HepG2 (cell line): ENCODE data around the gene CDHR5. TPM values are rescaled to one million over a fixed set of nuclear protein-coding genes. Genes with fewer than 3 reads are reported as not detected.

Source experiments
- ATAC-seq: fragments of 200-7000 bp; cut with Tn5 transposase; 3 replicates; pipeline ENCODE4 v1.9.1; 2020; ENCODE audit warnings: mild to moderate bottlenecking, moderate library complexity
- BruUV-seq: library from RNA; stranded (reverse); fragments of 400-500 nt; replicated peaks from 2 replicates; lab custom pipeline; 2021; lab: Mats Ljungman, UMichigan
- CTCF ChIA-PET: fragments of 300-600 bp; formaldehyde crosslinking; extraction: SDS; loops from one replicate; lab custom pipeline; 2021; ENCODE audit warnings: low total read pairs, inconsistent platforms, low intra/inter-chr PET ratio; lab: Yijun Ruan, JAX
- POLR2A ChIA-PET: fragments of 350-600 bp; sonication (Branson Sonifier 250); formaldehyde crosslinking; loops from one replicate; lab custom pipeline; 2020; ENCODE audit warnings: antibody characterized with exemption, inconsistent platforms; lab: Yijun Ruan, JAX
- DNase-seq: peaks from one replicate; pipeline ENCODE4 v3.0.0-alpha.2; 2015; ENCODE audit warnings: low spot score
- FAIRE-seq: peaks from 3 replicates; lab custom pipeline; 2011; peaks lifted over from hg19 to GRCh38; lab: Jason Lieb, UNC
- H2AFZ ChIP-seq: one replicate; pipeline ENCODE4 v1.6.1; 2011; ENCODE audit warnings: low read length, inconsistent platforms
- H3K27ac ChIP-seq: fragments of 300-600 bp; 3 replicates; pipeline ENCODE4 v1.8.0; 2011; ENCODE audit warnings: mixed run types, mild to moderate bottlenecking, mixed read lengths, low read length, inconsistent platforms; ENCODE audit not compliant: insufficient read depth; ENCODE audit errors: extremely low read length
- H3K27me3 ChIP-seq, 2 experiments: fragments of 200-600 bp in 1 of 2; 2 replicates in 1 of 2; 3 replicates in 1 of 2; pipeline versions ENCODE4 v1.6.0 to v1.8.0; 2011; ENCODE audit warnings: low read length in 2 of 2, mild to moderate bottlenecking in 2 of 2, moderate library complexity in 2 of 2, inconsistent platforms in 1 of 2; ENCODE audit not compliant: insufficient read depth in 2 of 2, control insufficient read depth in 1 of 2
- H3K36me3 ChIP-seq, 2 experiments: fragments of 200-600 bp in 1 of 2; replicated peaks in 1 of 2; 2 replicates in 1 of 2; 3 replicates in 1 of 2; pipeline versions ENCODE4 v1.5.1 to v1.8.0; 2011; ENCODE audit warnings: low read length in 2 of 2, inconsistent platforms in 1 of 2; ENCODE audit not compliant: insufficient read depth in 2 of 2, control insufficient read depth in 1 of 2
- H3K4me1 ChIP-seq: 2 replicates; pipeline ENCODE4 v1.5.1; 2012; ENCODE audit warnings: low read length, inconsistent platforms; ENCODE audit not compliant: insufficient read depth
- H3K4me2 ChIP-seq: 2 replicates; pipeline ENCODE4 v1.6.0; 2011; ENCODE audit warnings: low read depth, low read length, inconsistent platforms
- H3K4me3 ChIP-seq, 3 experiments: fragments of 200-600 bp in 1 of 3; sonication (generic), shearing (Covaris generic) in 1 of 3; replicated peaks in 1 of 3; 2 replicates each; pipeline ENCODE4 v1.5.1; 2011 to 2016; ENCODE audit warnings: low read length in 3 of 3, inconsistent platforms in 2 of 3, low read depth in 2 of 3, mild to moderate bottlenecking in 2 of 3, control low read depth in 1 of 3, mixed read lengths in 1 of 3; ENCODE audit not compliant: insufficient read depth in 1 of 3
- H3K79me2 ChIP-seq: one replicate; pipeline ENCODE4 v1.6.1; 2011; ENCODE audit warnings: low read length, inconsistent platforms; ENCODE audit not compliant: insufficient read depth
- H3K9ac ChIP-seq: 2 replicates; pipeline ENCODE4 v1.6.0; 2011; ENCODE audit warnings: mild to moderate bottlenecking, low read depth, low read length, inconsistent platforms; ENCODE audit not compliant: insufficient read depth
- H3K9me3 ChIP-seq: 2 replicates; pipeline ENCODE4 v1.5.1; 2012; ENCODE audit warnings: mild to moderate bottlenecking, low read length
- H4K20me1 ChIP-seq: 2 replicates; pipeline ENCODE4 v1.6.0; 2011; ENCODE audit warnings: inconsistent platforms, mild to moderate bottlenecking, low read length, moderate library complexity; ENCODE audit not compliant: insufficient read depth
- CEBPZ ChIP-seq: IDR thresholded peaks from 2 replicates; pipeline ENCODE4 v1.6.1; 2012; ENCODE audit warnings: low read length, improper control_type of control experiment
- CTCF ChIP-seq: sonication (generic); formaldehyde crosslinking; IDR thresholded peaks from 2 replicates; pipeline ENCODE4 v1.5.0; 2020; ENCODE audit warnings: mild to moderate bottlenecking, missing genetic modification reagents, moderate library complexity
- ELF4 ChIP-seq: sonication (generic); formaldehyde crosslinking; IDR thresholded peaks from 2 replicates; pipeline ENCODE4 v1.5.0; 2020; ENCODE audit warnings: missing genetic modification reagents, mild to moderate bottlenecking, moderate library complexity, borderline replicate concordance
- MYNN ChIP-seq: sonication (generic); formaldehyde crosslinking; IDR thresholded peaks from 2 replicates; pipeline ENCODE4 v1.4.0; 2020; ENCODE audit warnings: mild to moderate bottlenecking, low read depth, missing genetic modification reagents
- NCOA5 ChIP-seq: sonication (generic); formaldehyde crosslinking; IDR thresholded peaks from 2 replicates; pipeline ENCODE4 v1.4.0; 2020; ENCODE audit warnings: missing genetic modification reagents
- PLRG1 ChIP-seq: fragments of 450-650 bp; conservative IDR thresholded peaks from 2 replicates; pipeline ENCODE4 v1.6.1; 2016
- REPIN1 ChIP-seq: sonication (generic); formaldehyde crosslinking; IDR thresholded peaks from 2 replicates; pipeline ENCODE4 v1.8.0; 2022; ENCODE audit warnings: missing genetic modification reagents, low read depth, mild to moderate bottlenecking, borderline replicate concordance
- SIN3B ChIP-seq: fragments of 150-350 bp; IDR thresholded peaks from 2 replicates; pipeline ENCODE4 v1.6.1; 2014; ENCODE audit warnings: low read length
- SOX5 ChIP-seq: IDR thresholded peaks from 2 replicates; pipeline ENCODE4 v1.6.1; 2016; ENCODE audit warnings: borderline replicate concordance
- THAP9 ChIP-seq: sonication (generic); formaldehyde crosslinking; IDR thresholded peaks from 2 replicates; pipeline ENCODE4; 2020; ENCODE audit warnings: missing genetic modification reagents, mild to moderate bottlenecking, borderline replicate concordance
- TRIM24 ChIP-seq: sonication (generic); formaldehyde crosslinking; IDR thresholded peaks from 2 replicates; pipeline ENCODE4 v1.8.0; 2022; ENCODE audit warnings: mild to moderate bottlenecking, missing genetic modification reagents
- YY1 ChIP-seq: IDR thresholded peaks from 2 replicates; pipeline ENCODE4 v1.6.1; 2011; ENCODE audit warnings: low read length, low read depth, moderate library complexity, mild to moderate bottlenecking; ENCODE audit not compliant: insufficient read depth, insufficient replicate concordance
- ZNF234 ChIP-seq: sonication (generic); formaldehyde crosslinking; conservative IDR thresholded peaks from 2 replicates; pipeline ENCODE4 v1.5.1; 2020; ENCODE audit warnings: mild to moderate bottlenecking, missing genetic modification reagents
- ZNF331 ChIP-seq: sonication (generic); formaldehyde crosslinking; IDR thresholded peaks from 2 replicates; pipeline ENCODE4 v1.4.0; 2020; ENCODE audit warnings: missing genetic modification reagents
- ZNF333 ChIP-seq: sonication (generic); formaldehyde crosslinking; IDR thresholded peaks from 2 replicates; pipeline ENCODE4 v1.4.0; 2020; ENCODE audit warnings: mild to moderate bottlenecking, missing genetic modification reagents, borderline replicate concordance
- ZNF773 ChIP-seq: sonication (generic); formaldehyde crosslinking; IDR thresholded peaks from 2 replicates; pipeline ENCODE4 v1.4.0; 2020; ENCODE audit warnings: missing genetic modification reagents, borderline replicate concordance
- WGBS: methylation state at CpG from one replicate; pipeline ENCODE4 v1.1.6; 2017; ENCODE audit warnings: low lambda C conversion rate; 5-methylcytosine and 5-hydroxymethylcytosine counted together
- in situ Hi-C: cut with HindIII; loops from 2 replicates; pipeline ENCODE4 v1.10.0; 2017; ENCODE audit warnings: low pct_unique_long_range_greater_than_20kb; ENCODE audit not compliant: extremely low pct_ligation_motif_present
- intact Hi-C: fragments of 100-400 bp; cut with micrococcal nuclease; formaldehyde crosslinking; loops from one replicate; pipeline ENCODE4 v1.10.0; 2022; ENCODE audit not compliant: unreplicated experiment
- polyA plus RNA-seq, 8 experiments: library from polyadenylated mRNA; depleted of rRNA in 3 of 8; stranded (reverse) in 7 of 8; unstranded in 1 of 8; fragments of >200 nt; fragmentation: Illumina TruSeq in 4 of 8; extraction: Trizol in 4 of 8; gene quantifications; 2 replicates each; pipeline versions ENCODE4 v1.2.1 to v1.2.3, GENCODE V29; 2011 to 2016; ENCODE audit warnings: low read depth in 4 of 8, missing spikeins in 1 of 8, mixed read lengths in 1 of 8; ENCODE audit not compliant: insufficient read depth in 1 of 8
- total RNA-seq, 5 experiments: library from RNA; depleted of rRNA; stranded (reverse); fragments of >200 nt; fragmentation: Illumina TruSeq; extraction: Trizol; gene quantifications; 2 replicates each; pipeline ENCODE4 v1.2.3, GENCODE V29; 2016; ENCODE audit warnings: low read depth in 1 of 5

Gene CDHR5
- total and polyA plus RNA-seq, 2 of the 13 experiments (the other 11 are each of a cell fraction or from before 2014, with no cell fraction given): 0.46 to 0.71 TPM

- no peak overlapping the region for H3K27ac ChIP-seq
- FAIRE-seq (no peak), ATAC-seq (no peak)
- H2AFZ ChIP-seq: no peak overlapping the region
- no peaks in the 10 kb centered on the region for H3K79me2 ChIP-seq
- CTCF ChIA-PET: no interaction called here
- TF ChIP-seq ZNF234 (no peak), MYNN (CRISPR knock-in tag) (no peak), CEBPZ (no peak), ELF4 (no peak), SOX5 (CRISPR knock-in tag) (no peak), SIN3B (no peak), REPIN1 (no peak), TRIM24 (CRISPR knock-in tag) (no peak), PLRG1 (no peak), CTCF (CRISPR knock-in tag) (no peak), ZNF331 (no peak), NCOA5 (CRISPR knock-in tag) (no peak), ZNF333 (no peak), THAP9 (CRISPR knock-in tag) (no peak), ZNF773 (CRISPR knock-in tag) (no peak), YY1 (no peak)
- TF ChIP-seq, all 625 proteins: peak for 0
- intact Hi-C loops: no loop called here
- POLR2A ChIA-PET: interaction anchor here (2.6 kb wide), 1 partner anchor 22 kb away, joined by 6 read pairs; the partner anchor contains the start of genes DEAF1 and TMEM80
- DNase-seq: no peak
- in situ Hi-C loops: no loop called here
- Histone ChIP-seq H3K36me3 (peaks cover 17 to 32% of the 10 kb centered on the region in 2 experiments; a peak in 4 of 5 replicates), H3K9ac (no peak overlapping the region), H3K4me3 (no peak overlapping the region), H3K27me3 (no peaks in the 10 kb centered on the region), H3K9me3 (no peaks in the 10 kb centered on the region), H3K4me1 (no peaks in the 10 kb centered on the region), H4K20me1 (no peaks in the 10 kb centered on the region), H3K4me2 (no peak overlapping the region)
- BruUV-seq: no TSS peak
- WGBS: 100% methylated on average over 8 of the region's 8 CpGs
These were observed 49.1 kb upstream of the CDHR5 start for GRCh38 chr11:673866-674265.
